ENCODE measurements around the gene NOTCH4. TPM values are rescaled to one million over a fixed set of nuclear protein-coding genes. Genes with fewer than 3 reads are reported as not detected.

The NOTCH4 gene
- total and polyA plus RNA-seq, 9 of the 15 experiments (the other 6 are each of a cell fraction or from before 2014, with no cell fraction given), result 0.24 to 4.3 (median 1.7) TPM

GRCh38 chr6:32152769-32153563, 70.9 kb downstream of the NOTCH4 start (continued):
- TF ChIP-seq SMARCE1 (IDR thresholded peaks at IDR 0.05) (peak; percentile 14; the same call in 1 of the 2 replicates), MAFG (tag; conservative IDR thresholded peaks at IDR 0.05) (peak; percentile 20; the same call in 1 of the 2 replicates), ZNF121 (CRISPR knock-in tag; conservative IDR thresholded peaks at IDR 0.05) (no peak), HES1 (IDR thresholded peaks at IDR 0.05; ENCODE audit: low read depth) (peak; percentile 38; the same call in 1 of the 2 replicates), HNRNPK (IDR thresholded peaks at IDR 0.05; ENCODE audit: low read depth, low read length, poor library complexity, severe bottlenecking) (no peak), RCOR1 (IDR thresholded peaks at IDR 0.05; ENCODE audit: borderline replicate concordance in 1 of 2, low read depth in 2 of 2, low read length in 2 of 2) (no peak; a peak in 1 of 4 replicates), MITF (IDR thresholded peaks at IDR 0.05) (no peak), NFRKB (IDR thresholded peaks at IDR 0.05; ENCODE audit: low read depth) (peak; percentile 53; the same call in 1 of the 2 replicates), ZNF212 (CRISPR knock-in tag; IDR thresholded peaks at IDR 0.05) (no peak), MYNN (IDR thresholded peaks at IDR 0.05) (peak; percentile 97; the same call in 1 of the 2 replicates), MYNN (CRISPR knock-in tag; IDR thresholded peaks at IDR 0.05) (peak; percentile 64; the same call in 1 of the 2 replicates), KAT7 (CRISPR knock-in tag; IDR thresholded peaks at IDR 0.05; ENCODE audit: borderline replicate concordance) (no peak), PML (IDR thresholded peaks at IDR 0.05; ENCODE audit: low read length) (0 out of 2 replicates have a peak, but pooled peaks have one; percentile 7), PBX2 (CRISPR knock-in tag; IDR thresholded peaks at IDR 0.05; ENCODE audit: low read depth) (no peak), PBX2 (tag; conservative IDR thresholded peaks at IDR 0.05; ENCODE audit: low read depth) (no peak), RBM17 (IDR thresholded peaks at IDR 0.05; ENCODE audit: borderline replicate concordance, low read depth, low read length) (no peak), SMAD1 (IDR thresholded peaks at IDR 0.05; ENCODE audit: low read depth, low read length, partially characterized antibody) (peak; percentile 30), ZNF253 (CRISPR knock-in tag; conservative IDR thresholded peaks at IDR 0.05) (no peak), MXI1 (IDR thresholded peaks at IDR 0.05; ENCODE audit: low read depth, low read length) (no peak), ZNF280A (IDR thresholded peaks at IDR 0.05; ENCODE audit: low read depth, partially characterized antibody) (no peak), THRAP3 (IDR thresholded peaks at IDR 0.05; ENCODE audit: borderline replicate concordance) (no peak), NFE2 (IDR thresholded peaks at IDR 0.05; ENCODE audit: low read depth) (peak; percentile 80), NR2C1 (IDR thresholded peaks at IDR 0.05) (no peak), NR2C1 (tag; IDR thresholded peaks at IDR 0.05) (peak; percentile 12; the same call in 1 of the 2 replicates)

Data from K562 (cell line).